Activated naive CD4-positive, alpha-beta T cell treated with anti-CD3 and anti-CD28 coated beads, Interleukin-2, amount 50 U/mL, for 72 hours (primary cell): ENCODE data around the gene SCML1. TPM values are rescaled to one million over a fixed set of nuclear protein-coding genes. Genes with fewer than 3 reads are reported as not detected.

Source experiments
- ATAC-seq, 2 donors: fragments of 150-1000 bp; cut with Tn5 transposase; 2 replicates each; pipeline ENCODE4 v1.10.0; 2021; ENCODE audit warnings: mild to moderate bottlenecking in 2 of 2, moderate library complexity in 2 of 2
- DNase-seq, 2 donors: peaks; one replicate each; pipeline ENCODE4 v3.0.0; 2021 to 2022; ENCODE audit warnings: low spot score in 2 of 2
- H3K27ac Mint-ChIP-seq, 2 donors: one replicate each; pipeline ENCODE4 v1.8.0; 2022; ENCODE audit warnings: mild to moderate bottlenecking in 2 of 2, mixed read lengths in 2 of 2
- H3K36me3 Mint-ChIP-seq, 2 donors: one replicate each; pipeline ENCODE4 v1.8.0; 2022; ENCODE audit warnings: mixed read lengths in 2 of 2
- H3K9me3 Mint-ChIP-seq, 2 donors: one replicate each; pipeline ENCODE4 v1.8.0; 2022; ENCODE audit warnings: mixed read lengths in 2 of 2
- total RNA-seq, 2 donors: library from RNA; stranded (reverse); gene quantifications; one replicate each; pipeline ENCODE4 v1.2.3, GENCODE V29; 2022

The SCML1 gene
- 10 to 100 TPM in 1 of 2 donors, 1 to 10 TPM in 1; 3.6 to 28.3 TPM for total RNA-seq

GRCh38 chrX:17736856-17737709 is at the start of gene SCML1:
TSS of gene SCML1 (plus strand) at chrX:17737493. CDS start at chrX:17744187, 6,694 bp downstream.
- ATAC-seq (peak; percentile 77 to 82), DNase-seq (peak; percentile 75 to 90)
- Mint-ChIP-seq H3K27ac (peak within 1 kb of the TSS; percentile 93 to 98), H3K36me3 (peaks cover 0 to 9% of the 10 kb centered on the region in 2 donors), H3K9me3 (no peaks in the 10 kb centered on the region)

- no peak for ATAC-seq
- Mint-ChIP-seq H3K36me3 (no peaks in the 10 kb centered on the region), H3K9me3 (no peaks in the 10 kb centered on the region), H3K27ac (no peak overlapping the region)
- DNase-seq: no peak
Measured at GRCh38 chrX:17687648-17688047, 49.6 kb upstream of the SCML1 start.

GRCh38 chrX:17689971-17690409 is 47.3 kb upstream of the SCML1 start:
- Mint-ChIP-seq H3K9me3 (no peaks in the 10 kb centered on the region), H3K36me3 (no peaks in the 10 kb centered on the region), H3K27ac (no peak overlapping the region)
- peak in 1 of 2 donors; percentile 27 for DNase-seq
- ATAC-seq: peak in 1 of 2 donors; percentile 65

GRCh38 chrX:17692709-17693346 is 44.5 kb upstream of the SCML1 start:
- no peaks in the 10 kb centered on the region for H3K9me3 Mint-ChIP-seq
- ATAC-seq (peak; percentile 53 to 75), DNase-seq (no peak)
- H3K27ac Mint-ChIP-seq: no peak overlapping the region
- no peaks in the 10 kb centered on the region for H3K36me3 Mint-ChIP-seq

- Mint-ChIP-seq H3K27ac (no peak overlapping the region), H3K36me3 (no peaks in the 10 kb centered on the region), H3K9me3 (no peaks in the 10 kb centered on the region)
- DNase-seq (no peak), ATAC-seq (no peak)
Measured at GRCh38 chrX:17697191-17697590, 40.1 kb upstream of the SCML1 start.

- no peak overlapping the region for H3K27ac Mint-ChIP-seq
- ATAC-seq (no peak), DNase-seq (no peak)
- no peaks in the 10 kb centered on the region for H3K36me3 Mint-ChIP-seq
- H3K9me3 Mint-ChIP-seq: no peaks in the 10 kb centered on the region
Measured at GRCh38 chrX:17700976-17701375, 36.3 kb upstream of the SCML1 start.

GRCh38 chrX:17703201-17703600 is 34.1 kb upstream of the SCML1 start:
- H3K36me3 Mint-ChIP-seq: no peaks in the 10 kb centered on the region
- no peaks in the 10 kb centered on the region for H3K9me3 Mint-ChIP-seq
- no peak for ATAC-seq
- no peak for DNase-seq
- H3K27ac Mint-ChIP-seq: no peak overlapping the region

GRCh38 chrX:17705211-17705610 is 32.1 kb upstream of the SCML1 start:
- no peaks in the 10 kb centered on the region for H3K36me3 Mint-ChIP-seq
- H3K9me3 Mint-ChIP-seq: no peaks in the 10 kb centered on the region
- H3K27ac Mint-ChIP-seq: no peak overlapping the region
- ATAC-seq (no peak), DNase-seq (no peak)

- Mint-ChIP-seq H3K27ac (no peak overlapping the region), H3K9me3 (no peaks in the 10 kb centered on the region), H3K36me3 (no peaks in the 10 kb centered on the region)
- ATAC-seq: no peak
- DNase-seq: no peak
Measured at GRCh38 chrX:17706676-17707075, 30.6 kb upstream of the SCML1 start.

GRCh38 chrX:17707731-17708130 is 29.6 kb upstream of the SCML1 start:
- DNase-seq: no peak
- H3K9me3 Mint-ChIP-seq: no peaks in the 10 kb centered on the region
- ATAC-seq: no peak
- peak overlapping the region in 1 of 2 donors; percentile 16 for H3K27ac Mint-ChIP-seq
- H3K36me3 Mint-ChIP-seq: no peaks in the 10 kb centered on the region

GRCh38 chrX:17710871-17711301 is 26.4 kb upstream of the SCML1 start:
- ATAC-seq (peak in 1 of 2 donors; percentile 33), DNase-seq (no peak)
- H3K9me3 Mint-ChIP-seq: no peaks in the 10 kb centered on the region

GRCh38 chrX:17713288-17713687 is 24.0 kb upstream of the SCML1 start:
- Mint-ChIP-seq H3K27ac (no peak overlapping the region), H3K9me3 (no peaks in the 10 kb centered on the region), H3K36me3 (no peaks in the 10 kb centered on the region)
- no peak for ATAC-seq
- DNase-seq: no peak

More at GRCh38 chrX:17710871-17711301, 26.4 kb upstream of the SCML1 start:
- Mint-ChIP-seq H3K27ac (no peak overlapping the region), H3K36me3 (no peaks in the 10 kb centered on the region)

GRCh38 chrX:17718649-17719165 is 18.6 kb upstream of the SCML1 start:
- no peak overlapping the region for H3K27ac Mint-ChIP-seq
- H3K9me3 Mint-ChIP-seq: no peaks in the 10 kb centered on the region
- no peaks in the 10 kb centered on the region for H3K36me3 Mint-ChIP-seq
- ATAC-seq (no peak), DNase-seq (no peak)

GRCh38 chrX:17719711-17720110 is 17.6 kb upstream of the SCML1 start:
- H3K27ac Mint-ChIP-seq: no peak overlapping the region
- ATAC-seq (no peak), DNase-seq (no peak)
- no peaks in the 10 kb centered on the region for H3K9me3 Mint-ChIP-seq
- H3K36me3 Mint-ChIP-seq: no peaks in the 10 kb centered on the region

GRCh38 chrX:17721715-17722114 is 15.6 kb upstream of the SCML1 start:
- ATAC-seq: no peak
- H3K36me3 Mint-ChIP-seq: no peaks in the 10 kb centered on the region
- no peak for DNase-seq
- no peak overlapping the region for H3K27ac Mint-ChIP-seq
- no peaks in the 10 kb centered on the region for H3K9me3 Mint-ChIP-seq

- ATAC-seq (no peak), DNase-seq (no peak)
- no peaks in the 10 kb centered on the region for H3K36me3 Mint-ChIP-seq
- H3K9me3 Mint-ChIP-seq: no peaks in the 10 kb centered on the region
- no peak overlapping the region for H3K27ac Mint-ChIP-seq
Measured at GRCh38 chrX:17725181-17725580, 12.1 kb upstream of the SCML1 start.

GRCh38 chrX:17732138-17732783 is 5.0 kb upstream of the SCML1 start:
- no peak overlapping the region for H3K27ac Mint-ChIP-seq
- no peak for ATAC-seq
- H3K9me3 Mint-ChIP-seq: no peaks in the 10 kb centered on the region
- DNase-seq: no peak
- H3K36me3 Mint-ChIP-seq: no peaks in the 10 kb centered on the region
